Suprapubic skin (tissue), 4 donors: ENCODE data around the gene ZSCAN5B.
"Not testable (repeated sequence)": the region's sequence is repeated elsewhere in the genome, so short reads cannot be mapped to it uniquely, and the experiment has no call there.

Experiments used
- CTCF ChIP-seq, 2 donors: fragments of 200-600 bp in 1 of 2; fragments of 450-650 bp in 1 of 2; sonication (generic) in 1 of 2; IDR thresholded peaks; one replicate each; pipeline ENCODE4 v1.5.1; 2016 to 2019; ENCODE audit warnings: antibody characterized with exemption in 2 of 2, mild to moderate bottlenecking in 1 of 2, moderate library complexity in 1 of 2
- POLR2A ChIP-seq, 2 donors: fragments of 450-650 bp; IDR thresholded peaks; one replicate each; pipeline ENCODE4 v1.6.1; 2017; ENCODE audit warnings: antibody characterized with exemption in 2 of 2, mild to moderate bottlenecking in 2 of 2, moderate library complexity in 2 of 2
- POLR2AphosphoS5 ChIP-seq, 3 donors: sonication (generic); formaldehyde crosslinking; IDR thresholded peaks; one replicate each; pipeline ENCODE4 v1.6.1; 2017; ENCODE audit warnings: antibody characterized with exemption in 3 of 3

DNA sequence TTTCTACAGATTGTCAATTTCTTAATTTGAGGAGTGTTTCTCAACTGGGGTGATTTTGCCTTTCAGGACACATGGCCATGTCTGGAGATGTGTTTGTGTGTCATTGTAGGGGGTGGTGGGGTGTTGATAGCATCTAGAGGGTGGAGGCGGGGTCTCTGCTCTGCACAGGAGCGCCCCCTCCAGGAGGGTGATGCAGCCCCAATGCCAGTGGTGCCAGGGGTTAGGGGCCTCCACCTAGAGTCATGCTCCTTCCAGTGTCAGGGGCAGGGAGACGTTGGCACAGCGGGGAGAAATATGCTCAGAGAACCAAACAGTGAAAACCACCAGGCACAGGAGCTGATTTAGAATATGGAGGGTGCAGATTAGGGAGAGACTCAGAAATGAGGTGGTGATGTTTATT, 48.2 kb upstream of the ZSCAN5B start:
- TF ChIP-seq CTCF, POLR2A, POLR2AphosphoS5 (IDR thresholded peaks at IDR 0.05): not testable (repeated sequence)
